B cell (primary cell): ENCODE measurements around the gene SLC29A3. TPM values are rescaled to one million over a fixed set of nuclear protein-coding genes. Genes with fewer than 3 reads are reported as not detected.

Source experiments
- ATAC-seq: fragments of 200-7000 bp; cut with Tn5 transposase; one replicate; pipeline ENCODE4 v1.10.0; 2021; ENCODE audit warnings: low read depth, mild to moderate bottlenecking, moderate number of reproducible peaks, moderate library complexity
- CTCF ChIA-PET: fragments of 350-600 bp; sonication (Branson Sonifier 250); formaldehyde crosslinking; loops from one replicate; lab custom pipeline; 2021; ENCODE audit warnings: antibody characterized with exemption, inconsistent platforms; lab: Charles Lee
- POLR2A ChIA-PET: fragments of 350-600 bp; sonication (Branson Sonifier 250); formaldehyde crosslinking; loops from one replicate; lab custom pipeline; 2021; ENCODE audit warnings: antibody characterized with exemption; lab: Charles Lee
- DNase-seq: peaks from one replicate; pipeline ENCODE4 v3.0.0; 2013
- H2AFZ ChIP-seq: 2 replicates; pipeline ENCODE4 v1.6.1; 2012; ENCODE audit warnings: mild to moderate bottlenecking, low read depth, low read length; ENCODE audit not compliant: insufficient read depth, poor library complexity, severe bottlenecking
- H3K27ac ChIP-seq, 2 donors: 1 replicate in 1 of 2; 2 replicates in 1 of 2; pipeline ENCODE4 v1.5.1; 2012 to 2013; ENCODE audit warnings: low read length in 2 of 2, mild to moderate bottlenecking in 2 of 2, moderate library complexity in 1 of 2
- H3K27me3 ChIP-seq, 4 experiments: fragments of 200-600 bp in 1 of 4; sonication (generic) in 1 of 4; replicated peaks in 1 of 4; 1 replicate in 2 of 4; 2 replicates in 2 of 4; pipeline versions ENCODE4 v1.6.1 to v1.7.0; 2013 to 2016; ENCODE audit warnings: low read length in 3 of 4, mild to moderate bottlenecking in 2 of 4, mixed read lengths in 1 of 4, moderate library complexity in 1 of 4; ENCODE audit not compliant: insufficient read depth in 4 of 4, control insufficient read depth in 3 of 4; ENCODE audit errors: control extremely low read depth in 1 of 4
- H3K36me3 ChIP-seq, 2 experiments: replicated peaks in 1 of 2; 1 replicate in 1 of 2; 2 replicates in 1 of 2; pipeline versions ENCODE4 v1.6.1 to v1.7.1; 2013; ENCODE audit warnings: low read length in 1 of 2; ENCODE audit not compliant: insufficient read depth in 2 of 2, control insufficient read depth in 1 of 2; ENCODE audit errors: control extremely low read depth in 1 of 2, extremely low read depth in 1 of 2
- H3K4me1 ChIP-seq, 2 donors: fragments of 200-600 bp in 1 of 2; sonication (generic) in 1 of 2; 1 replicate in 1 of 2; 2 replicates in 1 of 2; pipeline versions ENCODE4 v1.5.1 to v1.6.1; 2013 to 2017; ENCODE audit warnings: low read length in 2 of 2; ENCODE audit not compliant: control insufficient read depth in 2 of 2, insufficient read depth in 2 of 2
- H3K4me2 ChIP-seq: replicated peaks from 2 replicates; pipeline ENCODE3; 2012; ENCODE audit warnings: mild to moderate bottlenecking, low read depth, low read length; ENCODE audit not compliant: poor library complexity, severe bottlenecking
- H3K4me3 ChIP-seq, 5 experiments: fragments of 200-600 bp in 1 of 5; sonication (generic) in 1 of 5; 1 replicate in 3 of 5; 2 replicates in 2 of 5; pipeline versions ENCODE4 v1.5.1 to v1.7.0; 2011 to 2016; ENCODE audit warnings: low read length in 4 of 5, mild to moderate bottlenecking in 4 of 5, low read depth in 2 of 5, control low read depth in 1 of 5, moderate library complexity in 1 of 5; ENCODE audit not compliant: insufficient read depth in 1 of 5; ENCODE audit errors: control extremely low read depth in 1 of 5, extremely low read depth in 1 of 5
- H3K79me2 ChIP-seq: fragments of 200-600 bp; sonication (generic); one replicate; pipeline ENCODE4 v1.6.0; 2016; ENCODE audit warnings: low read length; ENCODE audit not compliant: control insufficient read depth, insufficient read depth
- H3K9ac ChIP-seq: fragments of 200-600 bp; sonication (generic); 2 replicates; pipeline ENCODE4 v1.6.1; 2017; ENCODE audit warnings: mild to moderate bottlenecking, low read length, moderate library complexity
- H3K9me3 ChIP-seq, 3 donors: one replicate each; pipeline versions ENCODE4 v1.6.1 to v1.7.1; 2013; ENCODE audit warnings: low read length in 2 of 3; ENCODE audit not compliant: control insufficient read depth in 2 of 3, insufficient read depth in 1 of 3; ENCODE audit errors: control extremely low read depth in 1 of 3
- H4K20me1 ChIP-seq: 2 replicates; pipeline ENCODE4 v1.6.0; 2012; ENCODE audit warnings: mild to moderate bottlenecking, low read length; ENCODE audit not compliant: insufficient read depth, control insufficient read depth, poor library complexity, severe bottlenecking
- H3K27ac Mint-ChIP-seq: one replicate; pipeline ENCODE4 v1.8.0; 2021; ENCODE audit warnings: mixed read lengths
- H3K27me3 Mint-ChIP-seq: one replicate; pipeline ENCODE4 v1.8.0; 2021; ENCODE audit warnings: mixed read lengths
- H3K4me1 Mint-ChIP-seq: one replicate; pipeline ENCODE4 v1.8.0; 2021; ENCODE audit warnings: mixed read lengths
- H3K4me3 Mint-ChIP-seq: one replicate; pipeline ENCODE4 v1.8.0; 2021; ENCODE audit warnings: mixed read lengths
- H3K9me3 Mint-ChIP-seq: one replicate; pipeline ENCODE4 v1.8.0; 2022; ENCODE audit warnings: mixed read lengths; ENCODE audit not compliant: insufficient read depth
- CTCF ChIP-seq: fragments of 200-600 bp; IDR thresholded peaks from one replicate; pipeline ENCODE4 v1.8.0; 2022; ENCODE audit warnings: antibody characterized with exemption, mild to moderate bottlenecking
- EZH2 ChIP-seq: IDR thresholded peaks from 2 replicates; pipeline ENCODE4 v1.6.1; 2012; ENCODE audit warnings: borderline replicate concordance, low read depth, mild to moderate bottlenecking, moderate library complexity, low read length; ENCODE audit not compliant: insufficient read depth, poor library complexity, severe bottlenecking
- WGBS: methylation state at CpG from one replicate; pipeline ENCODE4 v1.1.5; 2013; ENCODE audit warnings: missing lambda C conversion rate; ENCODE audit not compliant: insufficient coverage; 5-methylcytosine and 5-hydroxymethylcytosine counted together
- intact Hi-C: fragments of 100-400 bp; cut with micrococcal nuclease; formaldehyde crosslinking; loops from one replicate; pipeline ENCODE4 v1.10.0; 2022
- polyA plus RNA-seq: library from polyadenylated mRNA; depleted of rRNA; stranded (reverse); fragments of >200 nt; gene quantifications from 2 replicates; pipeline ENCODE4 v1.2.3, GENCODE V29; 2012
- total RNA-seq, 2 donors: library from RNA; stranded (reverse); fragments of 120-200 nt in 1 of 2; gene quantifications; 1 replicate in 1 of 2; 2 replicates in 1 of 2; pipeline versions ENCODE4 v1.2.3 to v1.2.4, GENCODE V29; 2013 to 2022

SLC29A3 gene
- total and polyA plus RNA-seq, 2 donors (not counting 1 experiment from before 2014, with no cell fraction given), result 4.5 to 8.2 TPM

GRCh38 chr10:71369602-71370001, 50.5 kb downstream of the SLC29A3 start:
- WGBS, result 100% methylated on average over 1 of the region's 1 CpG
- H3K27me3 Mint-ChIP-seq, result no peaks in the 10 kb centered on the region
- ATAC-seq (no peak), DNase-seq (no peak)
- TF ChIP-seq CTCF (no peak), EZH2 (no peak)
- POLR2A ChIA-PET, result no interaction called here
- H3K27ac Mint-ChIP-seq, result no peak overlapping the region
- peaks cover 29% of the 10 kb centered on the region for H3K4me1 Mint-ChIP-seq
- Histone ChIP-seq H3K27ac (no peak overlapping the region), H3K27me3 (no peaks in the 10 kb centered on the region), H3K4me1 (peaks cover 30 to 35% of the 10 kb centered on the region in 2 donors), H3K4me2 (no peak overlapping the region), H2AFZ (no peak overlapping the region), H4K20me1 (no peaks in the 10 kb centered on the region), H3K4me3 (no peak overlapping the region), H3K79me2 (no peaks in the 10 kb centered on the region), H3K9me3 (no peaks in the 10 kb centered on the region), H3K36me3 (no peaks in the 10 kb centered on the region), H3K9ac (no peak overlapping the region)
- no peak overlapping the region for H3K4me3 Mint-ChIP-seq
- intact Hi-C loops, result no loop called here
- CTCF ChIA-PET, result interaction anchor here (1.7 kb wide), 1 partner anchor 198 kb away, joined by 3 read pairs; no protein-coding TSS in a partner anchor
- H3K9me3 Mint-ChIP-seq, result no peaks in the 10 kb centered on the region

- Histone ChIP-seq H3K27ac (no peak overlapping the region), H3K9ac (no peak overlapping the region), H3K9me3 (no peaks in the 10 kb centered on the region), H3K4me3 (no peak overlapping the region), H2AFZ (no peak overlapping the region), H3K4me1 (peaks cover 30 to 35% of the 10 kb centered on the region in 2 donors), H3K36me3 (no peaks in the 10 kb centered on the region), H3K4me2 (no peak overlapping the region), H3K27me3 (no peaks in the 10 kb centered on the region), H3K79me2 (no peaks in the 10 kb centered on the region), H4K20me1 (no peaks in the 10 kb centered on the region)
- 95% methylated on average over 3 of the region's 3 CpGs for WGBS
- Mint-ChIP-seq H3K4me3 (no peak overlapping the region), H3K9me3 (no peaks in the 10 kb centered on the region), H3K4me1 (peaks cover 29% of the 10 kb centered on the region), H3K27ac (no peak overlapping the region), H3K27me3 (no peaks in the 10 kb centered on the region)
- no peak for TF ChIP-seq EZH2
- TF ChIP-seq CTCF, result no peak
- no peak for ATAC-seq
- ChIA-PET POLR2A (no interaction called here), CTCF (interaction anchor here (0.7 to 3.5 kb wide), 4 partner anchors 14 to 200 kb away, joined by 3 to 25 read pairs (median 3); no protein-coding TSS in a partner anchor)
- DNase-seq, result no peak
- intact Hi-C loops, result no loop called here
These were observed 51.0 kb downstream of the SLC29A3 start for GRCh38 chr10:71370031-71370430.
